Fibroblast of skin of abdomen (primary cell): ENCODE measurements around the gene PTPRM.

ENCODE experiments used
- DNase-seq: peaks from one replicate; pipeline ENCODE4 v3.0.0-alpha.2; 2013

Gene PTPRM

DNA sequence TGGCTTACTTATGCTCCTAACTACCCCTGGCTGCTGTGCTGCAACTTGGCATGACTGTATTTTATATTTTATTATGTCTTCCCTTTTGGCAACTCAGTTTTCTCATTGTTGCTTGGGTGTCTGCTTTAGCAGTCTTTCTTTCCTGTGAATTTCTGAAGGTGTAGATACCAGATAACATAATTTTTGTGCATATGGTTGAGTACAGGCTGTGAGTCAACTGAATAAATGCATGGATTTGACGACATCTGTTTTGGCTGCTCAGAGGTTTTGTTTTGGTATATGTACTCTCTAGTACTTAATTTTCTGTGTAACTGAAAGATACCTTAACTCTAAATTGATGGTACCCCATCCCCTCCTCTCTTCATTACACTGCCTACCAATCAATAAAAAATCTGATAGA is 303.1 kb downstream of the PTPRM start:
- DNase-seq = no peak

DNA sequence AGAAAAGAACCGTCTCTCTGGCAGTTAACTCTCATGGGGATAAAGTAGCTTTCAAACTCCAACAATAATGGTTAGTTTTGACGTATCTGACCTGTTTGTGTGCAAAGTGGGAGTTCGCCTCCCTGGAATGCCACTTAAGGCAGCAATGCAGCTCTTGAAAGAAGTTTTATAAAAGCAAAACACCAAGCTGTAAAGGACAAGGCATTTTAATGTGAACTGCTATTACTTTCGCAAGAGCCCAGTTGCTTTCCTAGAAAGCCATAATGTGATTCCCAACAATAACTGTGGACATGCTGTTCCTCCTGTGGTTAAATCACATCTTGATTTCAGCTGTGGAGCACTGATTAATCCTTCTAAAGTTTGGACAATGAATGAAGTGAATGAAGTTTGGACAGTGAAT is 303.7 kb downstream of the PTPRM start:
- peak; percentile 38 for DNase-seq

DNA sequence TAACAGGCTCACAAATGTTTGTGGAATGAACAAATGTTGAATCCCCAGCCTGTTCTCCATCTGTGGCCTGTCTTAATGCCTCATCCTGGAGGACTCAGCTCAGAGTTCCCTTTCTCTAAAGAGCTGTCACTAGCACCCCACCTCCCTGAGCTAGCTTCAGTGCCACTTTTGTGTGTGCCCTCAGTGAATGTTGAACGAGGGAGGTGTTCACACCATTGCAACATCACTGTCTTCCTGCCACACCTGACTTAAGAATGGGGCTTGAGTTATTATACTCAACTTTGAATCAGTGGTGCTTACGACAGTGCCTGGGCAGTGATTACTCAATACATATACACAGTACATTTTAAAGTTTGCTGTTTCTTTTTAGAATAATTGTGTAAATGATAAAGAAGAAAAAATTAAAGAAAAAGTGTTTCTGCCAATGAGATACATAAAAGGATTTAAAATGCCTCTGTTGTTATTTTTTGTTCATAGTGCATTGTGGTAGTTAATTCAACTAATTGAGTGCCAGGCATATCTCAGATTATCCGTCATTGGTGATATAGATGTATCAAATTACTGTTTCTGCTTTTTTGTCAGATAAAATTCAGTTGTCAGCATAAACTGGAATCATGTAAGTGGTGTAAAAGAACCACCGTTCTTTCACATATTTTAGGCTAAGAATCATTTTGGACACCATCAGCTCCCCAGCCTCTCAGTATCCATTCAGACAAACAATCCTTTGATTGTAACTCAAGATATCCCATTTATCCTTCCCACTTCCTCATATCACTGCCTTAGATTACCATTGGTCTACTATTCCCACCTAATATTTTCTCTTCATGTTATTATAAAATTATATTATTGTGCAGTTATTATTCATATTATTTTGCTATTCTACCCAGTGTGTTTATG is 304.7 kb downstream of the PTPRM start:
- DNase-seq = no peak

DNA sequence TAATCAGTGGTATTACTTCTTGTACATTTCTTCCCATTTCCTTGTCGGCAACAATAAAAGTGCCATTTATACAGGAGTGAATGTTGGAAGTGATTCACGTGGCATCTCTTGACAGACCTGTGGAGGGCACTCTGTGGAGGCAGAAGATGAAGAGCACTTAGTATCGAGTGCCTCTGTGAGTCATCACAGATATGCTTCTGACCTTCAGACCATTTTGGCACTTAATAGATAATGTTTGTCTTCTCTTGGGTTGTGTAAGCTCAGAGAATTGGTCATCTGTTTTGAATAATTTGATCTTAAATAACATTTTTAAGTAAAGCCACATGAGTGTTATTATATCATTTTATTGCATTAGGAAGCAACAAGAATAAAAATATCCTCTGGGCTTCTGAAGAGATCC is 305.5 kb downstream of the PTPRM start:
- peak; percentile 42 for DNase-seq

DNA sequence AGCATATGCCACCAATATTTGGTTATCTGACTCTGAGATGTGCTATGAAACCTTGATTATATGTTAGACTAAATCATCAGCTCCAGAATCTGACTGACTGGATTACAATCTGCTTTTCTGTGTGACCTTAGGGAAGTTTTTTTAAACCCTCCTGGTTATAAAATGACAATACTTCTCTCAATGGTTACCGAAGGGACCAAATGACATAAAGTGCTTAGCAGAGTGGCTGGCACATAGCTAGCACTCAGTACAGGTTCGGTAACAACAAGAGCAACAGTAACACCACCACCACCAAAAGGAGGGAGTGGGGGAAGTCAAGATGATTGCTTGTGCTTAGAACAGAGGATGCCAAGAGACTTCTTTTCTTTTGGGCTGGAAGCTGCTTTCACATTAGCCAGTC is 306.2 kb downstream of the PTPRM start:
- DNase-seq = no peak

DNA sequence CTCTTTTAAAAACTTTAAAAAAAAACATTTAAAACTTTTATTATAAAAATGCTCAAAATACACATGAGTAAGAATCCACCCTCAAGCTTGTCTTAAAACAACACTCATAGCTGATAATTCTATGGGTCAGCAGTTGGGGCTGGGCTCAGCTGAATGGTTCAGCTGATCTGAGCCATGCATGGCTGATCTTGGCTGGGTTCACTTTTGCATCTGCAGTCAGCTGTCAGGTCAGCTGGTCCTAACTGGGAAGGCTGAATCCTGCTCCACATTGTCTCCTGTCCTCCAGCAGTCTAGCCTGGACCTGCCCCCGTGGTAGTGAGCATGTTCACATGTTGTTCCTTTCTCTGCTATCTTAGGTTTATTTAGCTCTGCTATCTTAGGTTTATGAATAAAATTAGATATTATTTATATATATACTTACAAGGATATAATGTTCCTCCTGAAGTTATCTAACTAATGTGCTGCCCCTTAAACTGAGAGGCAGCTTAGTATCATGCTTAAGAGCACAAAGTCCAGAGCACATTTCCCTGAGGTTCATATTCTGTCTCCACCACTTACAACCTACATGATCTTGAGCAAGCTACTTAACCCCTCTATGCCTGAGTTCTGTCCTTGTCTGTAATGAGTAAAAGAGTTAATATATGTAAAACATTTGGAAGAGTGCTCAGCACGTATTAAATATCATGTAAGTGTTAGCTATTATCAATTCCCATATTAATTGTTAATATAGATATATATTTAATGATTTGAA is 309.4 kb downstream of the PTPRM start:
- no peak for DNase-seq

DNA sequence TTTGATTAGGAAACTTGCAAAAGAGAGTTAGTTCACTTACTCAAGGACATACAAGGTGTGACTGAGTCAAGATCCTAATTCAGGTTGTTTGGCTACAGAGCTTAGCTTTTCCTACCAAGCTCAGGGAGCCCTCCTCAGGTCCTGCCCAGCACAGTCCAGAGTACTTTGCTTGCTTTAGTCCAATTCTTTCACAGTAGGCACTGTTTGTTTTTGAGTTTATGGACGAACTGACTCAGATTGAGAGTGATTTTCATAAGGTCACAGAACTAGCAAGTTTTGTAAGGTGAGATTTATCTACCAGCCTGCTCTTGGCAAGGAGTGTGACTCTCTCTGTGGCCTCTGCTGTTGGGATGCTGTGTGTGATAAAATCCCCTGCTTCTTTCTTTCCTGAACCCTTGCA is 310.5 kb downstream of the PTPRM start:
- no peak for DNase-seq

DNA sequence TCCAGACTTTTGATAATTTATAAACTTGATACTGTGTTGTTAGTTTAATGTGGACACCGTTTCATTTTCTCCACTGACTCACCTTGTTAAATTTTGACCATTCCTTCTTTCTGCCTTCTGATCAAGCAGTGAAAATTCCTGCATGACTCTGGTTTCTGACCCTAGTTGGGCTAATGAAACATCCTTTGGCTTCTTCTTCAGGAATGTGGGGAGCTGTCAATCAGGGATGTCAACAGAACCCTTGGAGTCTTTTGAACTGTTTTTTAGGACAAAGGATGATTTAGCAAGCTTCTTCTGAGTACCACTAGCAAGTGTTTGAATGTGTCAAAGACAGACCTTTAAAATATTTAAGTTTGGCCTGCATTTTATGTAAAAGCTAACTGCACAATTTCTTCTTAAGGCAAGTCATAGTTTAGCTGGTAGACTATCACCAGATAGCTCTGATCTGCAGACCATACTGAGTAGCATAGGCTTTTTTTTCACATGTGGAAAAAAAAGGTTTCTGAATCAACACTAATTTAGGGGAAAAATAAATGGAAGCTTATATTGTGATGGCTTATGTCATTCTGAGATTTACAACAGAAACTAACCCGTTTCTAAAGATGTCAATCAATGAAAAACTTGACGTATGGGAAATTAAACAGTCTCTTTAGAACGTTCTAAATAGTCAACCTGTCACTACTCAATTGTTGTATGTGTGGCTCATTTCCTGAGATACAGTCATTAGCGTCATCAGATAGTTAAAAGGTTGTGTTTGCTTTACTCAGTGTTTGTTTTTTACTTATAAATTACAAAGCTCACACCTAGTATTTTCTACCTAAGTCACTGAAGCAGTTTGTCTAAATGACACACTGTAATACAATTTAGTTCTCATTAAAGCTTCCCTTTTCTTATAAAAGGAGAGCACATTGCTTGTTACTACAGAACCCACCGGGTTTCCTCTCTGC is 311.4 kb downstream of the PTPRM start:
- peak; percentile 16 for DNase-seq

DNA sequence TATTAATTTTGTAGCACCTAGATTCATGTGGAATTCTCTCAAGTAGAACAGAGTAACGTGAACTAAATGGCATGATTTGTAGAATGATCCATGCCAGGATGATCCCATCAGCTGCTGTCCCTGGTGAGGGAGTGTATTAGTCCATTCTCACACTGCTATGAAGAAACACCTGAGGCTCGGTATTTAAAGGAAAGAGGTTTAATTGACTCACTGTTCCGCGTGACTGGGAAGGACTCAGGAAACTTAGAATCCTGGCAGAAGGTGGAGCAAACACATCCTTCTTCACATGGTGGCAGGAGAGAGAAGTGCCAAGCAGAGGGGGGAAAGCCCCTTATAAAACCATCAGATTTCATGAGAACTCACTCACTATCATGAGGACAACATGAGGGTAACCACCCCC is 312.6 kb downstream of the PTPRM start:
- DNase-seq = no peak

DNA sequence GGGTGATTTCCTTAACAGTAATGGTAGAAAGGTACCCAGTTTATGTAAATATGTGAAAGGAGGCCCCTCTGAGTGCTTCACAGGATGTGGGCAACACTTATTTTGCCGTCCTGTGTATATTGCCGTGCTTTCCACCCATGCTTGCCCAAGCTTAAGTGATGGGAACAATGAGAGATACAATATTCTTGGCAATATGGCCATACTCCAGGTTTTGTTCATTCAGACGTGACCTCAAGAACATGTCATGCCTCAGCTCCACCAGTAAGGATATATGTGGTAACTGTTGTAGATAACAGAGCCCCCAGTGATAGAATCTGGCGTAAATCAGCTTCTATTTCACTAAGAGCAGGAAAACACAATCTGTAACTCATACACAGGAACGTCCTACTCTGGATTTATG is 318.7 kb downstream of the PTPRM start:
- no peak for DNase-seq

DNA sequence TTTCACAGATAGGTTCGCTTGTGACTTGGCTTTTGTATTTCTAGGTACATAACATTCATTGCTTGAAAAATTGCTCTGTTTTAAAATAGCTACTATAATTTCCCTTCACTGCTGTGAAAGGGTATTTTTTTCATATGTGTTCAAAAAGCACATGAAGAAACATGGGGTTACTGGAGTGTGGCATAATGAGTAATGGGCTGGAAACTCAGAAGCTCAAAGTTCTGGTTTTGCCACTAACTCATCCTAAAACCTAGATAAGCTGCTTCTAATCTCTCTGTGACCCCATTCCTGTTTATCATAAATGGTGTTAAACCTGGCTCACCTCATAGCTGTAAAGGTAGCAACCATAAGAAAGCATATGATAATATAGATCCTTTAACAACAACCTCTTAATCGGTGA is 319.3 kb downstream of the PTPRM start:
- DNase-seq = no peak

DNA sequence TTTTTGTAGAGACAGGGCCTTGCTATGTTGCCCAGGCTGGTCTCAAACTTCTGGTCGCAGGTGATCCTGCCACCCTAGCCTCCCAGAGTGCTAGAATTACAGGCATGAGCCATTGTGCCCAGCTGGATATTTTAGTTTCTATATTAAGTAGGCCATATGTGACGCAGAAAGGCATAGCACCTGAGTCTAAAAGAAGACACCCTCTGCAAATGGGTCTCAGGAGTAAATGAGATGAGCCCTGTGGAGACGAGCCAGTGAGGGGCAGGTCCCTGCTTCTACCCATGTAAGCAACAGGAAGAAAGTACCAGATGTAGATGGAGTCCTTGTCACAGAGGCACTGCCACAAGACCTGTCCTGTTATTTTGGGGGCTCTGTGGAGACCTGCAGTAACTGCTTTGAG is 322.4 kb downstream of the PTPRM start:
- DNase-seq = no peak

DNA sequence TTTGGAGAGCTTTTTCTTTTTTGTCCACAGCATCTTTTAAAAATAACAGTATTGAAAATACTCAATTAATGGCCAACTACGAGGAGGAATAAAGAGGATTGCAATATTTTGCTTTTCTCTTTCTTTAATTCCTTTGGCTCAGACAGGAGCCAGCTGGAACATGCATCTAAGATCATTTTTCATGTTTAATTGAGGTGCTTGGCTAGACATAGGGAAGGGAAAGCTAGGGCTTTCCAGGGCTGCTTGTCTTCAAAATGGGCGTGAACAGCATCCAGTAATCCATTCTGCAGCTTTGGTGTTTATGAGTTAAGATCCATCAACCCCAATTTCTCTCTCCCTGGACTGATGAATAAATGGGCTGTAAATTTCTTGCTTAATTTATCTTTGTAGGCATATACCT is 323.0 kb downstream of the PTPRM start:
- no peak for DNase-seq

DNA sequence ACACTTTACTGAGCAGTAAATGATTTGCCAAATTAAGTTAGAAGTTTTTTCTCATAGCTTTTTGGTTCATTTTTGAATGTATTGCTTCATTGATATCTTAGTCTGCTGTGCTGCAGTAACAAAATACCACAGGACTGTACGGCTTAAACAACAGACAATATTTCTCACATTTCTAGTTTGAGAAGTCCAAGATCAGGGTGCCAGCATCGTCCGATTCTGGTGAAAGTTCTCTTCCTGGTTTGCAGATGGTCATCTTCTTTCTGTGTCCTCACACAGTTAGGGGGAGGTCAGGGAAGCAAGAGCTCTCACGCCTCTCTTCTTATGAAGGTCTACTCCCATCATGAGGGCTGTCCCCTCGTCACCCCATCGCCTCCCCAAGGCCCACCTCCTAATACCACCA is 325.4 kb downstream of the PTPRM start:
- no peak for DNase-seq

DNA sequence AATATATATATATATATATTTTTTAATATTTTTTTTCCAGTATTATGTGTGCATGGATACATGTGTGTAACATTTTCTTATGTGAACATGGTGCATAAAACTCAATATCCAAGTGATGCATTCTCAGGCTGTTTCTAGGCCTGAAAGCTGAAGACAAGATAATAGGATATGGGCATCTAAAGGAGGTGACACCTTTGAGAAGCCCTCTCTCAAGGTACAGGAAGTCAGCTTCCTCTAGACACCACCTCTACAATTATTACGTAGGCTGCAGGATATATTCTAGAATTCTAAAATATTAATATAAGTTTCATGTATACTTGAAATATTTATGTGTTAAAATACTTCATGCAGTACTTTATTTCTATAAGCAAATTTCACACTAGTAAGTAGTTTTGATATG is 327.5 kb downstream of the PTPRM start:
- no peak for DNase-seq

DNA sequence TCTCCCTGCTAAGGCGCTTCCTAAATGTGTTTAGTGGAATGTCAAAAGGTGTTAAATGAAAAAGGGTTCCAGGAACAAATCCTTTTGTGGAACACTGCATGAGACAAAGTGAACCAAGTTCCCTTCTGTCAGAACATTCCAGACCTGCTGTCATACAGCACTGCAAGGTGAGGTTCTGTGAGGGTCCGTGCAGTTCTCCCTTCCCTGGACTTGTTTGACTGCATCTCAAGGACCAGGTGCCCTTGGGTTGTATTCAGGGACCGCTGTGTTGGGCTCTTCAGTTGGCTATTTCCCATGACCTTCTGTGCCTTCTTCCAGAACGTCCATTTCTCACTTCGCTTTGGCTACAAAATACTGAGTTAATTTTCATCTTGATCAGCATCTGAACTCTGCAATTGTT is 328.2 kb downstream of the PTPRM start:
- no peak for DNase-seq

DNA sequence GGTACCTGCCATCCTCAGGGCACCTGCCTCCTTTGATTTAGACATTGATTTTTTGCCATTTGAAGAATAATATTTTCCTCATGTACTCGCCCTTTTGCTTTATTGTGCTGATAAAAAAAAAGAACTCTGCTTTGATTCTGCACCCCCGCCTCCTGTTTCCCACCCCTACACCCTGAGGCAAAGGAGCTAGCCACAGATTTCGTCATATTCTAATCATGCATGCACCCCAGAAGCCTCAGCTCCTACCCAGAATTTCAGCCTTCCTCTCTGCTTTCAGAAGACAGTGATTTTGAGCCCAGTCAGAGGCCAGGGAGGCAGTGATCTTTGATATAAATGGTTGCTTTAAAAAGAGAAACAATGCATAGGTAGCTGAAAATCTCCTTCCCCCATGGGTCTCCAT is 329.0 kb downstream of the PTPRM start:
- DNase-seq = no peak

DNA sequence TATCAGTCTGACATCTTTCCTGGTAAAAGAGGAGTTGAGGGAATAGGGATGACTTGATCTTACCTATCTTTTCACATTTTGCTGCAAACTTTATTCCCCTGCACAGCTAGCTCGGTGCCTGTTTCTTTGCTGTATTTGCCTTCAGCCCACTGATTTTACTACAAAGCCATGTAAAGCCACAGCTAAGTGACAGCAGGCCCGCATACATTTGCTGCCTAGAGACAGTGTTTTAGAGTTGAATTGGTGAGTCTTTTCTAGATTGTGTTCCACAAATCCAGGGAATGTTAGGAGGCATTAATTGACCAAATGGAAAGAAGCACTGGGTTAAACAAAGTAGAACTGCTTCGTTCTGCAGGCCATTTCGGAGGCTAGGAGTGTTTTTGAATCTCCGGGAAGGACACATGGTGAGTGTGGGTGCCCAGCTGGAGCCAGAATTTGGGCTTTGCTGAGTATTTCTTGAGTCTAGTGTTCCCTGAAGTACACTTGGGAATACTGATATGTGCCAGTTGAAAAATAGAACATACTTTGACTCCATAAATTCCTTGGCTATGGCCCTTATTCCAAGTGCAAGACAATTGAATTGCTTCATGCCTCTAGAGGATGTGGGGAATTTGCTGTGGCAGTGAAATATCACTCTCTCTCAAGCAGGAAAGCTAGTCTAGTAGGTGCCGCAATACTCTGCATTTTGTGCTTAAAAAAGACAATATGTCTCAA is 329.8 kb downstream of the PTPRM start:
- no peak for DNase-seq

DNA sequence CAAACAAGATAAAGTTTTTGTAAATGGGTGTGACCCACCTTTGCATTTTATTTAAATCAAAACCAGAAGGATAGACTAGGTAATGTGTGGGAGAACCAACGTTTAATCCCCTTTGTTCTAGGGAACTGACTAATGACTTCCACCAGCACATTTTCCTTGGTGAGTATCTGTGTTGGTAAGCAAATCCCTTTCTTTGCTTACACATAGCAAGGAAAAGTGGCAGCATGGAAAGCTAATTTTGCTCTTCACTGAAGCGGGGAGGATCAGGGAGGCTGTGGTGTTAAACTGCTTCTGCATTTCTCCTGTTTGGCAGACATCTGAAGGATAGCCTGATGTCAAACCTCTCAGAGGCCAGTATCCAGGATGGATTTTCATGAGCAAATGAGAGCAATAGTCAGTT is 331.1 kb downstream of the PTPRM start:
- DNase-seq = no peak

DNA sequence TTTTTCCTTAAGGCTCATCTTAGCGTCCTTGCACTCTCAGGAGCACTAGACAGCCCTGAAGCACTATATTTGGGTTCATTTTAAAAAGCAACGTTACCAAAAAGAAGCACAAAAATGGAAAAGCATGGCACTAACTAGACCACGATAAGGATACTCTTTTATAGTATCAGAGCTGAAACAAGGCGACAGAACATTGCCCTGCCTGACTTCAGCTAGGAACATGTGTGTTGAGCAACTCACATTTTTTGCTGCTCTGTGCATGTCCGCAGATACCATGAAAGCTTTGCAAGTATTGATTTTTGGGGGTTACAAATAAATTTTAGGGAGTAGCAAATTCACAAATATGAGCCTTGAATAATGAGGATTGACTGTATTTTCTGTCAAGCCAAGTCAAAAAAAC is 332.0 kb downstream of the PTPRM start:
- DNase-seq = no peak

DNA sequence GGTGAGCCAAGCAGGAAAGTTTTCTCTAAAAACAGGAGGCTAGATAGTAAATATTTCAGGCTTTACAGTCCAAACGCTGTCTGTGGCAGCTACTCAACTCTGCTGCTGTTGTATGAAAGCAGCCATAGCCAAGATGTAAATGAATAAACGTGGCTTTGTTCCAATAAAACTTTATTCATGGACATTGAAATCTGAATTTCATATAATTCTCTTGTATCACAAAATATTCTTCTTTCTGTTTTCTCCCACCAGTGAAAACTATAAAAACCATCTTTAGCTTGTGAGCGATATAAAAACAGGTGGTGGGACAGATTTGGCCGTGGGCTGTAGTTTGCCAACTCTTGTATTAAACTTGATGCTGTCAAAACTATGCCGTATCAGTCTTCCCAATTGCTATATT is 333.0 kb downstream of the PTPRM start:
- DNase-seq = no peak

DNA sequence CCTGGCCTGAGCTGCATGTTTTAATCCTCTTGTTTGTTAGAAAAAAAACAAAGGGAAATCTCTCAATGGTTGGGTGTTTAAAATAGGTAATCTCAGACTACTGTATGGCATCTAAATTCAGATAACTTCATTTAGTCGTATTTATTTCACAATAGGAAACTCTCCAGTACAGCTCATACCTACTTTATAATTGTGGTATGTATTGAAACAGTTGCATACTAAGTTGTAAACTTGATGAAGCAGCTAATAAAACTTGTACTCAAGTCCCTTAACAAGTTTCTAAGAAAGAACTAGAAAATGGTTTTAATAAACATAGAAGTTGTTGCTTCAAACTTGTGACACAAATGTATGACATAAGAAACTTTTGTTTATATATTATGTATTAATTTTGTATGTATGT is 334.5 kb downstream of the PTPRM start:
- no peak for DNase-seq
